SJSA1 (cell line): ENCODE data around the gene STEAP3. TPM values are rescaled to one million over a fixed set of nuclear protein-coding genes. Genes with fewer than 3 reads are reported as not detected.

Experiments
- DNase-seq, 2 experiments: peaks; one replicate each; pipeline ENCODE4 v3.0.0-alpha.2; 2015 to 2020; ENCODE audit warnings: low spot score in 2 of 2, low read depth in 1 of 2
- H3K27ac ChIP-seq: fragments of 250-450 bp; sonication (Bioruptor Pico); 2 replicates; pipeline ENCODE4 v1.5.1; 2020; ENCODE audit warnings: mild to moderate bottlenecking, moderate library complexity
- H3K27me3 ChIP-seq: fragments of 250-450 bp; sonication (Bioruptor Pico); replicated peaks from 2 replicates; pipeline ENCODE4 v1.5.1; 2020; ENCODE audit warnings: mild to moderate bottlenecking, moderate library complexity
- H3K36me3 ChIP-seq: fragments of 250-450 bp; sonication (Bioruptor Pico); 2 replicates; pipeline ENCODE4 v1.5.1; 2020; ENCODE audit warnings: mild to moderate bottlenecking
- H3K4me1 ChIP-seq: fragments of 250-450 bp; sonication (Bioruptor Pico); replicated peaks from 2 replicates; pipeline ENCODE4 v1.6.1; 2021; ENCODE audit warnings: mild to moderate bottlenecking
- H3K4me3 ChIP-seq: fragments of 250-450 bp; sonication (Bioruptor Pico); 2 replicates; pipeline ENCODE4 v1.5.1; 2020; ENCODE audit warnings: mild to moderate bottlenecking
- H3K9me3 ChIP-seq: fragments of 250-450 bp; sonication (Bioruptor Pico); replicated peaks from 2 replicates; pipeline ENCODE4 v1.5.1; 2020; ENCODE audit warnings: mild to moderate bottlenecking
- total RNA-seq: library from RNA; depleted of rRNA; stranded (reverse); fragments of >200 nt; shearing (Covaris generic); gene quantifications from 2 replicates; pipeline ENCODE4 v1.2.3, GENCODE V29; 2014; rRNA removed

STEAP3 gene
- 19.3 and 33.2 TPM in 2 replicates for total RNA-seq

- DNase-seq: peak; percentile 81 to 90
- peak within 1 kb of the TSS; percentile 74 for H3K4me3 ChIP-seq
- no peaks in the 10 kb centered on the region for H3K9me3 ChIP-seq
- H3K27ac ChIP-seq: peak within 1 kb of the TSS; percentile 28
- peaks cover 4% of the 10 kb centered on the region; the same call in 1 of the 2 replicates for H3K36me3 ChIP-seq
- H3K4me1 ChIP-seq: peaks cover 40% of the 10 kb centered on the region
- no peaks in the 10 kb centered on the region for H3K27me3 ChIP-seq
Measured at GRCh38 chr2:119223521-119224390, at the start of gene STEAP3. Gene STEAP3 (plus strand): TSS chr2:119223834. CDS start chr2:119231013, 7,179 bp downstream.

- no peaks in the 10 kb centered on the region for H3K36me3 ChIP-seq
- H3K4me1 ChIP-seq: peaks cover 3% of the 10 kb centered on the region; the same call in 1 of the 2 replicates
- DNase-seq: no peak
- no peak overlapping the region for H3K4me3 ChIP-seq
- no peak overlapping the region for H3K27ac ChIP-seq
- no peaks in the 10 kb centered on the region for H3K9me3 ChIP-seq
- no peaks in the 10 kb centered on the region; the same call in 1 of the 2 replicates for H3K27me3 ChIP-seq
Measured at GRCh38 chr2:119174216-119174992, 49.2 kb upstream of the STEAP3 start.

DNA sequence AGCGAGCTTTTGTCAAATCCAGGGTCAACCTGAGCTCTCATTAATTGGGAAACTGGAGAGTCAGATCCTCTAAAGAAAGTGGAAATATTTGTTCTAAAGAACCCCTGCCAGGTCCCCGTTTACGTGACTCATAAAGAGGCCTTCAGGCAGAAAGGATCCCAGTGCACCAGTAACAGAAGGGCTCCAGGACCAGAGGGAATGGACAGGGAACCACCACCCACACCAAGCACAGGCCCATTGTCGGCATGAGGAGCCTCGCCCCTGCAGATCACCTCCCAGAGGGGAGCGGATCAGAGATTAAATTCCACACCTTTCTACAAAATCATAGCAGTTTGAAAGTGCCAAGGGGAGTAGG, 48.7 kb upstream of the STEAP3 start:
- no peak for DNase-seq
- H3K27me3 ChIP-seq: no peaks in the 10 kb centered on the region
- peaks cover 5% of the 10 kb centered on the region; the same call in 1 of the 2 replicates for H3K4me1 ChIP-seq
- H3K36me3 ChIP-seq: no peaks in the 10 kb centered on the region
- H3K9me3 ChIP-seq: no peaks in the 10 kb centered on the region
- no peak overlapping the region for H3K27ac ChIP-seq
- H3K4me3 ChIP-seq: no peak overlapping the region

DNA sequence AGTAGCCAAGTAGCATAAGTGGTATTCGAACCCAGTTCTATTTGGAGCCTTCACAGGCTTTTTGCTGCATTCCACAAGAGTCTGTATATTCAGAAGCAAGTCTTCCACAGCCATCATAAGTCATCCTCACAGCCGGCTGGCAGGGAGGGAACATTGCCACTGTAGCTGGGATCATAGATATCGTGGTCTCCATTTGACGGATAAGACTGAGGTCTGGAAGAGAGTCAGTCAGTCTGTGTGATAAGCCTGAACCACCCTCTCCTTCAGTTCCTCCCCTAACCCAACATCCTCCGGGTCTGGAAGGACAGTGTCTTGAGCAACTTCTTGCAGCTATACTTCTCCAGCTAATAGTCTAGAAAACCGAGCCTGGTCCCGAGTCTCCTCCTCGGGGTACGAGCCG, 48.1 kb upstream of the STEAP3 start:
- Histone ChIP-seq H3K36me3 (no peaks in the 10 kb centered on the region), H3K4me1 (peaks cover 5% of the 10 kb centered on the region; the same call in 1 of the 2 replicates), H3K4me3 (no peak overlapping the region), H3K9me3 (no peaks in the 10 kb centered on the region), H3K27me3 (no peaks in the 10 kb centered on the region), H3K27ac (no peak overlapping the region)
- DNase-seq: no peak

DNA sequence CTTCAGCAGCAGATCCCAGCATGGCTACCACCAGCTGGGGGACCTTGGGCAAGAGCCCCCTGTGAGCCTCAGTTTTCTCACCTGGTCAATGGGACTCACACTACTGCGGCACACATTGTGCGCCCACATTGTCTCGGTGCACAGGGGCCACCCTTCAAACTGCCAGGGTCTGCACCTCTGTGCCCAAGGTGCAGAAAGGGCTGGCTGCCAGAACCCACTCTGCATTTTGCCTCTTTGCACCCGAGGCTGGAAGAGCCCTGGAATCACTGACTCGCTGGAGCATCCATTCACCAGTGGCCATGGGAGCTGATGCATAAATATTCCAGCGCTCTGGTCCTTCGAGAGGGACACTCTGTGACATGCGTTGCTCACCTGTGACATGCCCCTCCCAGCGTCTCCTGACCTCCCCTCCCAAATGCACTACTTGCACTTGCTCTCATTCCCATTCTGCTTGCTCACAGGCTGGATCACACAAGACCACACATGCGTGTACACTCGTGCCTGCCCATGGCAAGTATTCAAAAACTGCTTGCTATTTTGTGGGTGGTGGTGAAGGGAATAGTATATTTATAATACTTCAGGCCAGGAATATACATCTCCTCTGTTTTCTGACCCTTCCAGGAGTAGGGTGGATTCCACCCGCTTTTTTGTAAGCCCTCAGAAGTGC, 46.3 kb upstream of the STEAP3 start:
- no peaks in the 10 kb centered on the region for H3K36me3 ChIP-seq
- no peak overlapping the region for H3K4me3 ChIP-seq
- H3K9me3 ChIP-seq: no peaks in the 10 kb centered on the region
- H3K27me3 ChIP-seq: no peaks in the 10 kb centered on the region
- no peak overlapping the region for H3K27ac ChIP-seq
- DNase-seq: no peak
- peaks cover 5% of the 10 kb centered on the region; the same call in 1 of the 2 replicates for H3K4me1 ChIP-seq

DNA sequence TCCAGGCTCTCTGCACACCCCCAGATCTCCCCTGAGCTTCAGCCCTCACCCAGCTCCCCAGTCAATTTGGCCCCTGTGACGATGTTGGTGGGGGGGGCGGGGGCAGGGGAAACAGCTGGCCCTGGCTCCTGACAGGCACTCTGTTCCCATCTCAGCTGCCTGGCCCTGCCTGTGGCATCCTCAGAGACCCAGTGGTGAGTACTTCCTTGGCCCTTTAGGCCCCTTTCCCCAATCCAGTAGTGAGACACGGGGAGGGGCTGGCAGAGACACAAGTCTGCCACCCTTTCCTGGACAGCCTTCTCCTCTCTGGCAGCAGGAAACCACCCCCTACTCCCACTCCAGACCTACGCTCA, 45.8 kb upstream of the STEAP3 start:
- no peaks in the 10 kb centered on the region for H3K36me3 ChIP-seq
- no peak for DNase-seq

DNA sequence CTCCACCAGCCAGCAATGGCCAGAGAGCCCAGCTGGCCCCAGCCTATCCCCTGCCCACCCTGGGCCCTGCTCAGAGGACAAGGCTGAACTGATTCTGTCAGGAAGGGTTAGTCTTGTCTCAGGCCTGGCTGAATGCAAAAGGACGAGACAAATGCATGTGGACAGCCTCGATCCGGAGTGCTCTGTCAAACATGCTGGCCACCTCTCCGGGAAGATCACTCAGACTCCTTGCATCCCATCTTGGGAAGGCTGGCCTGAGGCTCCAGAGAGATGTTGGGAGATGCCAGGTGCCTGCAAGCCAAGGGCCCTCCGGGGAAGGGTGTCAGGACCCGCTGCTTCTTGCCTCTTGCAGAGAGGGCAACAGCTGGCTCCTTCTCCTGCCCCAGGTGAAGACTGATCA, 44.9 kb upstream of the STEAP3 start:
- DNase-seq: no peak
- Histone ChIP-seq H3K36me3 (no peaks in the 10 kb centered on the region), H3K4me3 (no peak overlapping the region), H3K4me1 (peaks cover 5% of the 10 kb centered on the region; the same call in 1 of the 2 replicates), H3K27me3 (no peaks in the 10 kb centered on the region), H3K27ac (no peak overlapping the region), H3K9me3 (no peaks in the 10 kb centered on the region)

More for the DNA sequence above, 45.8 kb upstream of the STEAP3 start:
- H3K27me3 ChIP-seq: no peaks in the 10 kb centered on the region
- H3K9me3 ChIP-seq: no peaks in the 10 kb centered on the region
- no peak overlapping the region for H3K27ac ChIP-seq
- H3K4me1 ChIP-seq: peaks cover 5% of the 10 kb centered on the region; the same call in 1 of the 2 replicates
- H3K4me3 ChIP-seq: no peak overlapping the region

DNA sequence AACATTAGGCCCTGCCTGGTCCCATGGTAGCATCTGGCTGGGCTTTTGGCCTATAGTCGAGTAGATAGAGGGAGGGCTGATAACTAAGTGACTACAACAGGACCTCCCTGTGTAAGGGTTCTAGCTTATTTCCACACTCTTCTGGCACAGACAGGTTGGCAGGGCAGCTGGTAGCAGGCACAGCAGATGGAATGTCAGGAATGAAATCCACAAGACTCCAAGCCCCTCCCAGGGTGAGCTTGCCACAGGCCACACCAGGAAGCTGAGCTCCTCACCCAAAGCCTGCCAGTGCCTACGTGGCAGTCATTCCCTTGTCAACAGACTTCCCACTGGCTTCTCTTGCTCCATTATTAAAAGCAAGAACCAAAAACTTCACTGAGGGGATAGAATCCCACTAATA, 44.4 kb upstream of the STEAP3 start:
- peaks cover 5% of the 10 kb centered on the region; the same call in 1 of the 2 replicates for H3K4me1 ChIP-seq
- no peak overlapping the region for H3K4me3 ChIP-seq
- no peaks in the 10 kb centered on the region for H3K36me3 ChIP-seq
- no peaks in the 10 kb centered on the region for H3K27me3 ChIP-seq
- no peak for DNase-seq
- H3K27ac ChIP-seq: no peak overlapping the region
- no peaks in the 10 kb centered on the region for H3K9me3 ChIP-seq

DNA sequence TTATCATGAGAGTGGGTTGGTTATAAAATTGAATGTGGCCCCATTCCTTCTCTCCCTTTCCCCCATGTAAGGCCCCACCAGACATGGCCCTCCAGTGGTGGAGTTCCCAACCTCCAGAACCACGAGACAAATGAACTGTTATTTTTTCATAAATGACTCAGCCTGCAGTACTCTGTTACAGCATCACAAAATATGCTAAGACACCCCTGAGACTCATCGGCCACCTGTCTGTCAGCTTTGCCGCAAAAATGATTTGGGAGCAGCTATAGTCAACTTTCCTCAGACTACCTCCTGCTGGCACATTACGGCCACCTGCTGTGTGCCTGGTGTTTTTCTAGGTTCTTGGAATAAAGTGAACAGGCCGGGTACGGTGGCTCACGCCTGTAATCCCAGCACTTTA, 43.6 kb upstream of the STEAP3 start:
- H3K36me3 ChIP-seq: no peaks in the 10 kb centered on the region
- no peak for DNase-seq
- no peak overlapping the region for H3K4me3 ChIP-seq
- H3K9me3 ChIP-seq: no peaks in the 10 kb centered on the region
- H3K4me1 ChIP-seq: peaks cover 5% of the 10 kb centered on the region; the same call in 1 of the 2 replicates
- no peaks in the 10 kb centered on the region for H3K27me3 ChIP-seq
- no peak overlapping the region for H3K27ac ChIP-seq

GRCh38 chr2:119180892-119181291, 42.7 kb upstream of the STEAP3 start:
- DNase-seq: no peak
- no peaks in the 10 kb centered on the region for H3K36me3 ChIP-seq
- H3K4me1 ChIP-seq: peaks cover 5% of the 10 kb centered on the region; the same call in 1 of the 2 replicates
- no peak overlapping the region for H3K27ac ChIP-seq
- no peak overlapping the region for H3K4me3 ChIP-seq
- no peaks in the 10 kb centered on the region for H3K9me3 ChIP-seq
- no peaks in the 10 kb centered on the region for H3K27me3 ChIP-seq

GRCh38 chr2:119181391-119181790, 42.2 kb upstream of the STEAP3 start:
- Histone ChIP-seq H3K36me3 (no peaks in the 10 kb centered on the region), H3K27ac (no peak overlapping the region), H3K27me3 (no peaks in the 10 kb centered on the region), H3K4me3 (no peak overlapping the region), H3K9me3 (no peaks in the 10 kb centered on the region), H3K4me1 (peaks cover 5% of the 10 kb centered on the region; the same call in 1 of the 2 replicates)
- no peak for DNase-seq

DNA sequence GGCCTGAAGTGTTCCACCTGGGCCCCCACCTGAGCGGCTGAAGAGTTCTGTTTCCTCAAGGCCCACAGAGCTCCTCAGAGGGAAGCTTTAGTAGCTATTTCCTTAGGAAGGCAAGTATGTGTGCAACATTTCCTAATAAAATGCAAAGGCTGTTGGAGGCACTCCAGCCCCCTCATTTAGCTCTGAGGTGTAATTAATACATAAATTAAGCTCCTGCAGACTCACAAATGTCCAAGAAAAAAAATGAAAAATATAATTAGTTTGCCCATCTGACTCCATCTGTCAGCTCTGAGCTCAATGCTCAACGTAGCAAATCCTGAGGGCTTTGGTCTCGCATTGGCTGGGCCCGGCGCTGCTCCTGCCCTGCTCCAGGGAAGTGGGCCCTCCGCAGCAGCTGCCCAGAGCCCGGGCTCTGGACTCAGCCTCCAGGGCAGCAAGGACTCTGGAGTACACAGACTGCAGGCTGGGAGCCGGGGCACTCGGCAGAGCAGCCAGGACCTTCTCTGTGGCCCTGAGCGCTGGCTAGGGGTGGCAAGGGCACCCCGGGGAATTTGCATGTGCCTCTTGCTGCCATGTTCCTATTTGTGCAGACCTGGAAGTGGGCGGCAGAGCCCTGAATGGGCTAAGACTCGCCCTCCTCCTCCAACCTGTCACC, 41.7 kb upstream of the STEAP3 start:
- H3K4me1 ChIP-seq: peaks cover 5% of the 10 kb centered on the region; the same call in 1 of the 2 replicates
- H3K36me3 ChIP-seq: no peaks in the 10 kb centered on the region
- no peak overlapping the region for H3K4me3 ChIP-seq
- H3K9me3 ChIP-seq: no peaks in the 10 kb centered on the region
- no peak overlapping the region for H3K27ac ChIP-seq
- H3K27me3 ChIP-seq: no peaks in the 10 kb centered on the region
- DNase-seq: no peak

GRCh38 chr2:119184512-119184911, 39.1 kb upstream of the STEAP3 start:
- H3K27ac ChIP-seq: no peak overlapping the region
- H3K4me3 ChIP-seq: no peak overlapping the region
- no peaks in the 10 kb centered on the region for H3K9me3 ChIP-seq
- no peaks in the 10 kb centered on the region for H3K36me3 ChIP-seq
- peaks cover under 1% of the 10 kb centered on the region; the same call in 1 of the 2 replicates for H3K4me1 ChIP-seq
- no peaks in the 10 kb centered on the region; the same call in 1 of the 2 replicates for H3K27me3 ChIP-seq
- DNase-seq: no peak
